ENCODE data around the gene CEACAM19. TPM values are rescaled to one million over a fixed set of nuclear protein-coding genes. Genes with fewer than 3 reads are reported as not detected.
A peak's percentile ranks its signal among the peaks of the same experiment; 100 is the strongest.
"Not testable (repeated sequence)": the region's sequence is repeated elsewhere in the genome, so short reads cannot be mapped to it uniquely, and the experiment has no call there.

Gene CEACAM19, protein sequence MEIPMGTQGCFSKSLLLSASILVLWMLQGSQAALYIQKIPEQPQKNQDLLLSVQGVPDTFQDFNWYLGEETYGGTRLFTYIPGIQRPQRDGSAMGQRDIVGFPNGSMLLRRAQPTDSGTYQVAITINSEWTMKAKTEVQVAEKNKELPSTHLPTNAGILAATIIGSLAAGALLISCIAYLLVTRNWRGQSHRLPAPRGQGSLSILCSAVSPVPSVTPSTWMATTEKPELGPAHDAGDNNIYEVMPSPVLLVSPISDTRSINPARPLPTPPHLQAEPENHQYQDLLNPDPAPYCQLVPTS
- total RNA-seq (2022) (66.2 and 67.8 TPM in 2 replicates), Bru-seq, nascent RNA (percentile 74 among the genes with signal in this experiment), BruChase-seq, experiment 1, labeled RNA remaining after a 6-hour chase (percentile 90 among the genes with signal in this experiment), BruChase-seq, experiment 2, labeled RNA remaining after a 2-hour chase (percentile 88 among the genes with signal in this experiment)
- long read RNA-seq, partial matches to known transcripts, result 43 of 62 reads
- long read RNA-seq, other reads (novel, unspliced or antisense), result 14 of 62 reads

DNA sequence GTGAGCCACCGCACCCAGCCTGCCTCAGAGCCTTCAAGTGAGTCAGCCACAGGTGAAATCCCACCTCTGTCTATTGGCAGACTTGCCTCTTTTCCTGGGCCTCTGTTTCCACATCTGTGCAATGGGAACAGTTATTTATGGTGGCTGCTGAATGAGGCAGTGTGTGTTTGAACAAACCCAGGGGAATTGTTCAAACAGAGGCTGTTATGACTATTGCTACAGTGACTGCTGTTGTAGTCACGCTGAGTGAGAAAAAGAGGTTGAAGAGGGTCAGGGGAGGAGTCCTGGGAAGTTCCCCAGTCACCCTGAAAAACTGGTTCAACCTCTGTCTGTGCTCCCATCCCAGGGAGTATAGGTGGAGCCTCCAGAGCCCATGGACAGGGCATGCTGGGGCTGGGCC, at the start of gene CEACAM19:
TSS of gene CEACAM19 (plus strand) at position 83 of the 400 bp plus-strand sequence. CDS start 450 bp downstream, outside the sequence.
- H3K36me3 Mint-ChIP-seq (ENCODE audit: insufficient read depth, unreplicated experiment), result peaks cover 81% of the 10 kb centered on the region
- CTCF ChIA-PET, result no interaction called here
- no peak within 1 kb of the TSS for H3K27ac Mint-ChIP-seq (ENCODE audit: unreplicated experiment)
- H3K4me3 Mint-ChIP-seq (ENCODE audit: low read depth, unreplicated experiment), result no peak within 1 kb of the TSS
- intact Hi-C loops (cut with micrococcal nuclease; ENCODE audit: unreplicated experiment), result no loop called here
- DNase-seq, result no peak
- H3K4me1 Mint-ChIP-seq (ENCODE audit: low read depth, unreplicated experiment), result peaks cover 10% of the 10 kb centered on the region
- H3K9me3 Mint-ChIP-seq (ENCODE audit: low read depth, unreplicated experiment), result no peaks in the 10 kb centered on the region
- BruUV-seq (replicated peaks), result no TSS peak
- TF ChIP-seq, protein P1, sequence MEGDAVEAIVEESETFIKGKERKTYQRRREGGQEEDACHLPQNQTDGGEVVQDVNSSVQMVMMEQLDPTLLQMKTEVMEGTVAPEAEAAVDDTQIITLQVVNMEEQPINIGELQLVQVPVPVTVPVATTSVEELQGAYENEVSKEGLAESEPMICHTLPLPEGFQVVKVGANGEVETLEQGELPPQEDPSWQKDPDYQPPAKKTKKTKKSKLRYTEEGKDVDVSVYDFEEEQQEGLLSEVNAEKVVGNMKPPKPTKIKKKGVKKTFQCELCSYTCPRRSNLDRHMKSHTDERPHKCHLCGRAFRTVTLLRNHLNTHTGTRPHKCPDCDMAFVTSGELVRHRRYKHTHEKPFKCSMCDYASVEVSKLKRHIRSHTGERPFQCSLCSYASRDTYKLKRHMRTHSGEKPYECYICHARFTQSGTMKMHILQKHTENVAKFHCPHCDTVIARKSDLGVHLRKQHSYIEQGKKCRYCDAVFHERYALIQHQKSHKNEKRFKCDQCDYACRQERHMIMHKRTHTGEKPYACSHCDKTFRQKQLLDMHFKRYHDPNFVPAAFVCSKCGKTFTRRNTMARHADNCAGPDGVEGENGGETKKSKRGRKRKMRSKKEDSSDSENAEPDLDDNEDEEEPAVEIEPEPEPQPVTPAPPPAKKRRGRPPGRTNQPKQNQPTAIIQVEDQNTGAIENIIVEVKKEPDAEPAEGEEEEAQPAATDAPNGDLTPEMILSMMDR (IDR thresholded peaks at IDR 0.05; ENCODE audit: unreplicated experiment), result no peak
- H3K27me3 Mint-ChIP-seq (ENCODE audit: unreplicated experiment), result no peaks in the 10 kb centered on the region

DNA sequence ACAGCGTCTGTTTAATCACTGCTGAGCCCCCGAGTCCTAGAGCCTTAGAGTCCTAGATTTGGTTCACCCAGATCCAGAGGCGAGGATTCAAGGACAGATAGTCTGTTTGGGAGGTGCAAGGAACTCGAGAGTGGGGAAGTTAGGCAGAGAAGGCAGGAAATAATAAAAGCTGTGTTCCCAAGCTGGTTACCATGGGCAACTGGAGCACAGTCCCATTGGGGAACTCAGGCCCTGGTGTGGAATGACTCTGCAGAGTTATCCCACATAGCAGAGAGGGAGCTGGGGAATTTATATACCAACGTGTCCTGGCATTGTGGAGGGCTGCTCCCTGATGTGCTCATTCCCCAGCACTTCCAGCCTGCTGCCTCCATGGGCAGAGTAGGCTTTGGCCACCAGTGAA, 48.2 kb upstream of the CEACAM19 start:
- no TSS peak for BruUV-seq (replicated peaks)
- H3K4me1 Mint-ChIP-seq (ENCODE audit: low read depth, unreplicated experiment), result peaks cover 31% of the 10 kb centered on the region
- peaks cover 3% of the 10 kb centered on the region for H3K9me3 Mint-ChIP-seq (ENCODE audit: low read depth, unreplicated experiment)
- CTCF ChIA-PET, result no interaction called here
- DNase-seq, result no peak
- H3K27me3 Mint-ChIP-seq (ENCODE audit: unreplicated experiment), result no peaks in the 10 kb centered on the region
- intact Hi-C loops (cut with micrococcal nuclease; ENCODE audit: unreplicated experiment), result no loop called here
- H3K4me3 Mint-ChIP-seq (ENCODE audit: low read depth, unreplicated experiment), result no peak overlapping the region
- peaks cover 16% of the 10 kb centered on the region for H3K36me3 Mint-ChIP-seq (ENCODE audit: insufficient read depth, unreplicated experiment)
- TF ChIP-seq, protein P1 (IDR thresholded peaks at IDR 0.05; ENCODE audit: unreplicated experiment), result no peak
- H3K27ac Mint-ChIP-seq (ENCODE audit: unreplicated experiment), result no peak overlapping the region

DNA sequence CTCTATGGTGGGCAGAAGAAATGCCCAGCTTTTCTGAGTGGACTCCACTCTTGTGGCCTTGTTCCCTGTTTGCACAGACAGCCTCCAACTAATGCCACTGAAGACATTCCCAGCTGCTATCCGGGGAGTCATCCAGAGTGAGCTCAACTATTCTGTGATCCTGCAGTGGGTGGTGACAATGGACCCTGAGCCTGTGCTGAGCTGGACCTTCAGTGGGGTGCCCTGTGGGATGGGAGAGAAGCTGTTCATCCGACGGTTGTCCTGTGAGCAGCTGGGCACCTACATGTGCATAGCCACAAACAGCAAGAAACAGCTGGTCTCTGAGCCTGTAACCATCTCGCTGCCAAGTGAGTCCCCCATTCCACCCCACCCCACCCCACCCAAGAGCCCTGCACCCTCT, 47.7 kb upstream of the CEACAM19 start:
- Mint-ChIP-seq H3K27ac (ENCODE audit: unreplicated experiment) (no peak overlapping the region), H3K9me3 (ENCODE audit: low read depth, unreplicated experiment) (peaks cover 3% of the 10 kb centered on the region), H3K4me3 (ENCODE audit: low read depth, unreplicated experiment) (no peak overlapping the region), H3K36me3 (ENCODE audit: insufficient read depth, unreplicated experiment) (peaks cover 16% of the 10 kb centered on the region), H3K4me1 (ENCODE audit: low read depth, unreplicated experiment) (peaks cover 31% of the 10 kb centered on the region), H3K27me3 (ENCODE audit: unreplicated experiment) (no peaks in the 10 kb centered on the region)
- TF ChIP-seq, protein P1 (IDR thresholded peaks at IDR 0.05; ENCODE audit: unreplicated experiment), result no peak
- DNase-seq, result no peak
- intact Hi-C loops (cut with micrococcal nuclease; ENCODE audit: unreplicated experiment), result no loop called here
- BruUV-seq (replicated peaks), result no TSS peak
- CTCF ChIA-PET, result no interaction called here

DNA sequence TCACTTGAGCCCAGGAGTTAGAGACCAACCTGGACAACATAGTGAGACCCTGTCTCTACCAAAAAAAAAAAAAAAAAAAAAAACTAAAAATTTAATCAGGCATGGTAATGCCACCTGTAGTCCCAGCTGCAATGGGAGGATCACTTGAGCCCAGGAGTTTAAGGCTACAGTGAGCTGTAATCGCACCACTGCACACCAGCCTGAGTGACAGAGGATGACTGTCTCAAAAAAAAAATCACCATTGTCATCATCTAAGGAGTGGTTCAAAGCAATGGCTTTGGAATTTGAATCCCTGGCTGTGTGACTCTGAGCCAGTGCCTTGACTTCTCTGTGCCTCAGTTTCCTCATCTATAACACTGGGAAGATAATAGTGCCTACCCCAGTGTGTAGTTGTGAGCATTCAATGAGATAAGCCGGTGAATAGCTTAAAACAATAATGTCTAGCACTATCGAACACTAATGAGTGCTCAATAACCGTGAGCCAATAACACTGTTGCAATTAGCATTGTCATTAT, 46.4 kb upstream of the CEACAM19 start:
- Mint-ChIP-seq H3K4me1 (ENCODE audit: low read depth, unreplicated experiment) (peaks cover 31% of the 10 kb centered on the region), H3K27me3 (ENCODE audit: unreplicated experiment) (no peaks in the 10 kb centered on the region), H3K9me3 (ENCODE audit: low read depth, unreplicated experiment) (peaks cover 5% of the 10 kb centered on the region), H3K27ac (ENCODE audit: unreplicated experiment) (no peak overlapping the region), H3K4me3 (ENCODE audit: low read depth, unreplicated experiment) (no peak overlapping the region), H3K36me3 (ENCODE audit: insufficient read depth, unreplicated experiment) (peaks cover 23% of the 10 kb centered on the region)
- BruUV-seq (replicated peaks), result no TSS peak
- CTCF ChIA-PET, result interaction anchor here (2.4 kb wide), 1 partner anchor 11 kb away, joined by 7 read pairs; no protein-coding TSS in a partner anchor
- intact Hi-C loops (cut with micrococcal nuclease; ENCODE audit: unreplicated experiment), result no loop called here
- DNase-seq, result no peak
- TF ChIP-seq, protein P1 (IDR thresholded peaks at IDR 0.05; ENCODE audit: unreplicated experiment), result no peak

DNA sequence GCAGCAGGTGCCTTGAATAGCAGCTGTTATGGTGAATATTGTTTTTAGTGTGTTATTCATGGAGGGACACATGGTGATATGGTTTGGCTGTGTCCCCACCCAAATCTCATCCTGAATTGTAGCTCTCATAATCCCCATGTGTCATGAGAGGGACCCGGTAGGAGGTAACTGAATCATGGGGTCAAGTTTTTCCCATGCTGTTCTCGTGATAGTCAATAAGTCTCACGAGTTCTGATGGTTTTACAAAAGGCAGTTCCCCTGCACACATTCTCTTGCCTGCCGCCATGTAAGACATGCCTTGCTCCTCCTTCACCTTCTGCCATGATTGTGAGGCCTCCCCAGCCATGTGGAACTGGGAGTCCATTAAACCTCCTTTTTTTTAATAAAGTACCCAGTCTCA, 45.6 kb upstream of the CEACAM19 start:
- H3K4me3 Mint-ChIP-seq (ENCODE audit: low read depth, unreplicated experiment); DNase-seq; H3K9me3 Mint-ChIP-seq (ENCODE audit: low read depth, unreplicated experiment); H3K27me3 Mint-ChIP-seq (ENCODE audit: unreplicated experiment): not testable (repeated sequence)
- peak overlapping the region; percentile 70 for H3K27ac Mint-ChIP-seq (ENCODE audit: unreplicated experiment)
- peaks cover 31% of the 10 kb centered on the region for H3K4me1 Mint-ChIP-seq (ENCODE audit: low read depth, unreplicated experiment)
- intact Hi-C loops (cut with micrococcal nuclease; ENCODE audit: unreplicated experiment), result loop anchor here (1.0 kb wide), 1 partner anchor 14 kb away; no protein-coding TSS in a partner anchor
- CTCF ChIA-PET, result interaction anchor here (0.7 to 2.4 kb wide), 4 partner anchors 8 to 37 kb away, joined by 3 to 7 read pairs (median 4); no protein-coding TSS in a partner anchor
- H3K36me3 Mint-ChIP-seq (ENCODE audit: insufficient read depth, unreplicated experiment), result peaks cover 30% of the 10 kb centered on the region
- TSS peak; percentile 23 for BruUV-seq (replicated peaks)

Measured in Calu3 (cell line).